ENCODE results near the gene TMEM184C. TPM values are rescaled to one million over a fixed set of nuclear protein-coding genes. Genes with fewer than 3 reads are reported as not detected.

Gene TMEM184C
- total and polyA plus RNA-seq, 8 donors = 5.1 to 31.8 (median 9.7) TPM

DNA sequence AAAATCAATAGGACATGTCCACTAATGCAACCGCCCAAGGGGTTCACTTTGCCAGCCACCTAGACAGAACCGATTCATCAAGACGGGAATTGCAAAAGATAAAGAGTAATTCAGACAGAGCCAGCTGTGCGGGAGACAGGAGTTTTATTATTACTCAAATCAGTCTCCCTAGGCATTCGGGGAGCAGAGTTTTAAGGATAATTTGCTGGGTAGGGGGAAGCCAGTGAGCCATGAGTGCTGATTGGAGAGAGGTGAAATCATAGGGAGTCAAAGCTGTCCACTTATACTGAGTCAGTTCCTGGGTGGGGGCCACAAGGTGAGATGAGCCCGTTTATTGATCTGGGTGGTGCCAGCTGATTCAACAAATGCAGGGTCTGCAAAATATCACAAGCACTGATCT is 8.5 kb downstream of the TMEM184C start:
- Histone ChIP-seq H3K36me3 (peaks cover 9 to 85% (median 83%) of the 10 kb centered on the region in 4 donors), H3K27me3 (no peaks in the 10 kb centered on the region), H3K4me1 (peaks cover 4 to 24% (median 15%) of the 10 kb centered on the region in 4 donors), H3K27ac (no peak overlapping the region), H3K9me3 (no peaks in the 10 kb centered on the region), H3K4me3 (no peak overlapping the region)
- no peak for TF ChIP-seq POLR2AphosphoS5 (IDR thresholded peaks at IDR 0.05)
- TF ChIP-seq POLR2A (IDR thresholded peaks at IDR 0.05) = no peak
- TF ChIP-seq, protein P1, sequence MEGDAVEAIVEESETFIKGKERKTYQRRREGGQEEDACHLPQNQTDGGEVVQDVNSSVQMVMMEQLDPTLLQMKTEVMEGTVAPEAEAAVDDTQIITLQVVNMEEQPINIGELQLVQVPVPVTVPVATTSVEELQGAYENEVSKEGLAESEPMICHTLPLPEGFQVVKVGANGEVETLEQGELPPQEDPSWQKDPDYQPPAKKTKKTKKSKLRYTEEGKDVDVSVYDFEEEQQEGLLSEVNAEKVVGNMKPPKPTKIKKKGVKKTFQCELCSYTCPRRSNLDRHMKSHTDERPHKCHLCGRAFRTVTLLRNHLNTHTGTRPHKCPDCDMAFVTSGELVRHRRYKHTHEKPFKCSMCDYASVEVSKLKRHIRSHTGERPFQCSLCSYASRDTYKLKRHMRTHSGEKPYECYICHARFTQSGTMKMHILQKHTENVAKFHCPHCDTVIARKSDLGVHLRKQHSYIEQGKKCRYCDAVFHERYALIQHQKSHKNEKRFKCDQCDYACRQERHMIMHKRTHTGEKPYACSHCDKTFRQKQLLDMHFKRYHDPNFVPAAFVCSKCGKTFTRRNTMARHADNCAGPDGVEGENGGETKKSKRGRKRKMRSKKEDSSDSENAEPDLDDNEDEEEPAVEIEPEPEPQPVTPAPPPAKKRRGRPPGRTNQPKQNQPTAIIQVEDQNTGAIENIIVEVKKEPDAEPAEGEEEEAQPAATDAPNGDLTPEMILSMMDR (IDR thresholded peaks at IDR 0.05) = no peak
- no peak for TF ChIP-seq EP300 (IDR thresholded peaks at IDR 0.05)
- intact Hi-C loops (cut with DNase I; ENCODE audit: low total_unique reads) = no loop called here
- no peak for DNase-seq
- WGBS, 5 donors = 81 to 93% (median 85%) methylated on average over 6 of the region's 6 CpGs

DNA sequence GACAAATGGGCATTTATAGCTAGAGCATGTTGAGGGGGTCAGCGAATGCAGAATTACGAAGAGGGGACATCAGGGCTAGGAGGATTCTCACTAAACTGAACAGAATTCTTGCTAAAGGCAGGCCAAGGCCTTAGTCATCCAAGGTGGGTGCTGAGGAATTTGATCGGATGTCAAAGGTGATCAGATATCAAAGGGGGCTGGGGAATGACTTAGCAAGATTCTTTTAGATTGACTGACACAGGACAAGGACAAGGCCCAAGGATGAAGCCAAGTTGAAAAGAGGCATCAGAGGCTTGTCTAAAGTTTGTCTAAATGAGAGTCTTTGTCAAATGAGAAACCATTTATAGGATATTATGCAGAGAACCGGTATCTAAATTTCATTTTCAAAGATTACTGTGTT is 9.7 kb downstream of the TMEM184C start:
- TF ChIP-seq EP300 (IDR thresholded peaks at IDR 0.05) = no peak
- TF ChIP-seq POLR2A (IDR thresholded peaks at IDR 0.05) = no peak
- TF ChIP-seq, protein P1 (IDR thresholded peaks at IDR 0.05) = no peak
- TF ChIP-seq POLR2AphosphoS5 (IDR thresholded peaks at IDR 0.05) = no peak
- Histone ChIP-seq H3K4me3 (no peak overlapping the region), H3K36me3 (peaks cover 9 to 97% (median 95%) of the 10 kb centered on the region in 4 donors), H3K4me1 (peaks cover 0 to 13% (median 7%) of the 10 kb centered on the region in 4 donors), H3K9me3 (no peaks in the 10 kb centered on the region), H3K27ac (no peak overlapping the region), H3K27me3 (no peaks in the 10 kb centered on the region)
- 96 to 100% (median 98%) methylated on average over 4 of the region's 4 CpGs for WGBS, 5 donors
- no peak for DNase-seq
- intact Hi-C loops (cut with DNase I; ENCODE audit: low total_unique reads) = no loop called here

DNA sequence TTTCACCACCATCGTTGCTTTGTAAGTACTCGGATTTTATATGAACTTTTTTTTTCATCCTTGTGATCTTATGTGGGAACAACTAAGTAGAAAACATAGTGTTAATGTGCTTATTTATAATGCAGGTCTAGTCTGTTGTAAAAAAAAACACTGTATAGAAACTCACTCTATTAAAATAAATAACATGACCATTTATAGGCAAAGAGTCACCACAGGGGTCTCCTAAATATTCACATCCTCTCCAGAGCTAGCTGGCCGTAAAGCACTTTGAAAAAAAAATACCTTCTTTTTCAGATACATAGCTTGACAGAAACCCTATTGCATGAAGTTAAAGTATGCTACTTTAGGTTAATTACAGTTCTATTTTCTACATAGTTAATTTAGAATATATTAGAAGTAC is 11.2 kb downstream of the TMEM184C start:
- H3K36me3 ChIP-seq = peaks cover 18 to 100% (median 96%) of the 10 kb centered on the region in 4 donors
- intact Hi-C loops (cut with DNase I; ENCODE audit: low total_unique reads) = no loop called here
- 69 to 78% (median 75%) methylated on average over 3 of the region's 3 CpGs for WGBS, 5 donors

DNA sequence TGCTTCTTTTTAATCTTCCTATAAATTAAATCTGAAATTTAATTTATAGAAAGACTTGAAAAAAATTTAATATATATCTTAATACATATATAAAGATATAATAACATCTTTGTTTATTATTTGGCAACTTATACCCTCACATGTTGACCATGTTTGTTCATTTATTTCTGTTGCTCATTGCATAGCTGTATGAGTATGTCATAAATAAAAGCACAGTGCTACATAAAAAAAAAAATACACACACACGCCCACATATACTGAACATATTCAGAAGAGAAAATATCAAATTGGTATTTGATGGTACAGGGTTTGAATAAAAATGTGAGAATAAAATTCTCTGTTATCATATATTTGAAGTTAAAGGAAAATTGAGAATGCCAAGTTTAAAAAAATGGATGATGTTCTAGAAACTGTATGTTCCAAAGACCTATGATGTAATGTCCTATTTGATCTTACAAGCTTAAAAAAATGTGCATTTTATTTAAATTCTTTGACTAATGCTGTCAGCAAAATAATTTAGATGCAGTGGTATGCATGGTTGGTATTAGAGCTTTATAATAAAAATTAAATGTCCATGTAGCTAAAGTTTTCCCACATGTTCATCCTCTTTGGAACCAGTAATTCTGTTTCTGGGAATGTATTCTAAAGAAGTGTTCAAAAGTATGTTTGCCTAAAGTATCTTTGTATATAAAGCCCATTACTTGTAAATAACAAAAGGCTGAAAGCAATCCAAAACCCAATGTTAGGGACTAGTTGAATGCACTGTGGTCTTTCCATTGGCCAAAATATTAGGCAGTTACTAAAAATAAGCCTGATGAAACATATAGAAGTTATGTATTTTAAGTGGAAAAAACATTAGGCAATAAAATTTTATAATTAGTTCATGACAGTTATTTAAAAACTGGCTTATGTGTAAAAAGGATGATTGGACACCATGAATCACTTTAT is 12.9 kb downstream of the TMEM184C start:
- Histone ChIP-seq H3K4me1 (no peaks in the 10 kb centered on the region), H3K27me3 (no peaks in the 10 kb centered on the region), H3K36me3 (peaks cover 25 to 100% (median 99%) of the 10 kb centered on the region in 4 donors), H3K9me3 (no peaks in the 10 kb centered on the region), H3K27ac (no peak overlapping the region), H3K4me3 (no peak overlapping the region)
- TF ChIP-seq POLR2A (IDR thresholded peaks at IDR 0.05) (no peak), EP300 (IDR thresholded peaks at IDR 0.05) (no peak), POLR2AphosphoS5 (IDR thresholded peaks at IDR 0.05) (no peak)
- TF ChIP-seq, protein P1 (IDR thresholded peaks at IDR 0.05) = no peak
- 90 to 97% (median 92%) methylated on average over 1 of the region's 1 CpG for WGBS, 5 donors
- no peak for DNase-seq
- intact Hi-C loops (cut with DNase I; ENCODE audit: low total_unique reads) = no loop called here

More for the DNA sequence above, 11.2 kb downstream of the TMEM184C start:
- H3K4me3 ChIP-seq = no peak overlapping the region
- TF ChIP-seq POLR2A (IDR thresholded peaks at IDR 0.05) (no peak), EP300 (IDR thresholded peaks at IDR 0.05) (no peak), POLR2AphosphoS5 (IDR thresholded peaks at IDR 0.05) (no peak)
- TF ChIP-seq, protein P1 (IDR thresholded peaks at IDR 0.05) = no peak
- H3K4me1 ChIP-seq = no peaks in the 10 kb centered on the region
- no peak for DNase-seq
- no peaks in the 10 kb centered on the region for H3K27me3 ChIP-seq
- H3K9me3 ChIP-seq = no peaks in the 10 kb centered on the region
- no peak overlapping the region for H3K27ac ChIP-seq

Data from stomach (tissue), 9 donors.